HepG2 (cell line): ENCODE results near the gene TRAPPC1. TPM values are rescaled to one million over a fixed set of nuclear protein-coding genes. Genes with fewer than 3 reads are reported as not detected.

ENCODE experiments used
- AKAP8 ChIP-seq: sonication (generic); formaldehyde crosslinking; IDR thresholded peaks from 2 replicates; pipeline ENCODE4 v1.5.1; 2020; ENCODE audit warnings: mild to moderate bottlenecking, missing genetic modification reagents
- ATF2 ChIP-seq: sonication (generic); formaldehyde crosslinking; IDR thresholded peaks from 2 replicates; pipeline ENCODE4 v1.4.0; 2020; ENCODE audit warnings: missing genetic modification reagents
- CERS6 ChIP-seq: sonication (generic); formaldehyde crosslinking; IDR thresholded peaks from 2 replicates; pipeline ENCODE4 v1.5.0; 2020; ENCODE audit warnings: missing genetic modification reagents
- DNMT3B ChIP-seq: conservative IDR thresholded peaks from 2 replicates; pipeline ENCODE4 v1.6.1; 2016; ENCODE audit warnings: missing biosample characterization, control low read depth
- ETV5 ChIP-seq: IDR thresholded peaks from 2 replicates; pipeline ENCODE4 v1.6.1; 2018; ENCODE audit warnings: missing biosample characterization, missing genetic modification reagents, inconsistent platforms, borderline replicate concordance
- HCFC1 ChIP-seq: fragments of 150-350 bp; IDR thresholded peaks from 2 replicates; pipeline ENCODE4 v1.6.1; 2014; ENCODE audit warnings: low read depth, low read length
- KDM4B ChIP-seq: sonication (generic); formaldehyde crosslinking; IDR thresholded peaks from 2 replicates; pipeline ENCODE4 v1.4.0; 2020; ENCODE audit warnings: missing genetic modification reagents
- KDM5B ChIP-seq: sonication (generic); formaldehyde crosslinking; IDR thresholded peaks from 2 replicates; pipeline ENCODE4 v1.4.0; 2020; ENCODE audit warnings: missing genetic modification reagents, mild to moderate bottlenecking, borderline replicate concordance
- KLF6 ChIP-seq: IDR thresholded peaks from 2 replicates; pipeline ENCODE4 v1.8.0; 2016; ENCODE audit warnings: missing biosample characterization, missing genetic modification reagents
- MAFG ChIP-seq: sonication (generic); formaldehyde crosslinking; IDR thresholded peaks from 2 replicates; pipeline ENCODE4 v1.5.1; 2020; ENCODE audit warnings: mild to moderate bottlenecking, missing genetic modification reagents
- NCOA1 ChIP-seq: sonication (generic); formaldehyde crosslinking; IDR thresholded peaks from 2 replicates; pipeline ENCODE4 v1.9.0; 2021; ENCODE audit warnings: missing genetic modification reagents
- NFYB ChIP-seq: sonication (generic); formaldehyde crosslinking; IDR thresholded peaks from 2 replicates; pipeline ENCODE4 v1.4.0; 2020; ENCODE audit warnings: missing genetic modification reagents
- NPAS2 ChIP-seq: sonication (generic); formaldehyde crosslinking; IDR thresholded peaks from 2 replicates; pipeline ENCODE4 v1.8.0; 2022; ENCODE audit warnings: mild to moderate bottlenecking, missing genetic modification reagents, borderline replicate concordance
- NR2F2 ChIP-seq: IDR thresholded peaks from 2 replicates; pipeline ENCODE4 v1.6.1; 2012; ENCODE audit warnings: low read depth, inconsistent platforms, borderline replicate concordance
- PHB2 ChIP-seq: fragments of 450-650 bp; IDR thresholded peaks from 2 replicates; pipeline ENCODE4 v1.6.1; 2018; ENCODE audit not compliant: partially characterized antibody
- PITX1 ChIP-seq: sonication (generic); formaldehyde crosslinking; IDR thresholded peaks from 2 replicates; pipeline ENCODE4 v1.5.1; 2020; ENCODE audit warnings: mild to moderate bottlenecking, missing genetic modification reagents
- POLR2A ChIP-seq, 2 experiments: IDR thresholded peaks; 2 replicates each; pipeline ENCODE4 v1.6.1; 2011; ENCODE audit warnings: low read depth in 2 of 2, low read length in 2 of 2, mild to moderate bottlenecking in 1 of 2, moderate library complexity in 1 of 2; ENCODE audit not compliant: insufficient read depth in 1 of 2
- RFXANK ChIP-seq: IDR thresholded peaks from 2 replicates; pipeline ENCODE4 v1.6.1; 2016
- SALL1 ChIP-seq: sonication (generic); formaldehyde crosslinking; IDR thresholded peaks from 2 replicates; pipeline ENCODE4 v1.8.0; 2022; ENCODE audit warnings: mild to moderate bottlenecking, missing genetic modification reagents
- SIX4 ChIP-seq: sonication (generic); formaldehyde crosslinking; IDR thresholded peaks from 2 replicates; pipeline ENCODE4 v1.4.0; 2020; ENCODE audit warnings: missing genetic modification reagents
- TCF7 ChIP-seq: sonication (generic); IDR thresholded peaks from 2 replicates; pipeline ENCODE4 v1.6.1; 2016; ENCODE audit warnings: antibody characterized with exemption, low read depth
- TOE1 ChIP-seq: sonication (generic); formaldehyde crosslinking; IDR thresholded peaks from 2 replicates; pipeline ENCODE4 v1.4.0; 2020; ENCODE audit warnings: mild to moderate bottlenecking, missing genetic modification reagents
- WIZ ChIP-seq: sonication (generic); formaldehyde crosslinking; IDR thresholded peaks from 2 replicates; pipeline ENCODE4 v1.5.1; 2020; ENCODE audit warnings: mild to moderate bottlenecking, missing genetic modification reagents
- YEATS4 ChIP-seq: sonication (generic); formaldehyde crosslinking; IDR thresholded peaks from 2 replicates; pipeline ENCODE4 v1.4.0; 2020; ENCODE audit warnings: missing genetic modification reagents, borderline replicate concordance
- ZFP37 ChIP-seq: sonication (generic); formaldehyde crosslinking; IDR thresholded peaks from 2 replicates; pipeline ENCODE4 v1.4.0; 2020; ENCODE audit warnings: missing genetic modification reagents, borderline replicate concordance
- ZNF224 ChIP-seq: sonication (generic); formaldehyde crosslinking; IDR thresholded peaks from 2 replicates; pipeline ENCODE4 v1.5.0; 2020; ENCODE audit warnings: mild to moderate bottlenecking, missing genetic modification reagents
- ZNF292 ChIP-seq: sonication (generic); formaldehyde crosslinking; IDR thresholded peaks from 2 replicates; pipeline ENCODE4 v1.8.1; 2022; ENCODE audit warnings: mild to moderate bottlenecking, low read depth, missing genetic modification reagents, borderline replicate concordance
- ZNF501 ChIP-seq: sonication (generic); formaldehyde crosslinking; IDR thresholded peaks from 2 replicates; pipeline ENCODE4 v1.5.1; 2020; ENCODE audit warnings: mild to moderate bottlenecking, moderate library complexity, missing genetic modification reagents
- ZNF550 ChIP-seq: sonication (generic); formaldehyde crosslinking; IDR thresholded peaks from 2 replicates; pipeline ENCODE4 v1.4.0; 2020; ENCODE audit warnings: mild to moderate bottlenecking, missing genetic modification reagents, borderline replicate concordance
- ZNF619 ChIP-seq: sonication (generic); formaldehyde crosslinking; IDR thresholded peaks from 2 replicates; pipeline ENCODE4 v1.4.0; 2020; ENCODE audit warnings: mild to moderate bottlenecking, missing genetic modification reagents
- ZNF749 ChIP-seq: sonication (generic); formaldehyde crosslinking; IDR thresholded peaks from 2 replicates; pipeline ENCODE4 v1.8.0; 2022; ENCODE audit warnings: mild to moderate bottlenecking, missing genetic modification reagents, moderate library complexity, borderline replicate concordance
- ZSCAN20 ChIP-seq: sonication (generic); formaldehyde crosslinking; IDR thresholded peaks from 2 replicates; pipeline ENCODE4 v1.4.0; 2020; ENCODE audit warnings: missing genetic modification reagents, mild to moderate bottlenecking, borderline replicate concordance
- polyA plus RNA-seq, 8 experiments: library from polyadenylated mRNA; depleted of rRNA in 3 of 8; stranded (reverse) in 7 of 8; unstranded in 1 of 8; fragments of >200 nt; fragmentation: Illumina TruSeq in 4 of 8; extraction: Trizol in 4 of 8; gene quantifications; 2 replicates each; pipeline versions ENCODE4 v1.2.1 to v1.2.3, GENCODE V29; 2011 to 2016; ENCODE audit warnings: low read depth in 4 of 8, missing spikeins in 1 of 8, mixed read lengths in 1 of 8; ENCODE audit not compliant: insufficient read depth in 1 of 8
- total RNA-seq, 5 experiments: library from RNA; depleted of rRNA; stranded (reverse); fragments of >200 nt; fragmentation: Illumina TruSeq; extraction: Trizol; gene quantifications; 2 replicates each; pipeline ENCODE4 v1.2.3, GENCODE V29; 2016; ENCODE audit warnings: low read depth in 1 of 5

TRAPPC1 gene
- total and polyA plus RNA-seq, 2 of the 13 experiments (the other 11 are each of a cell fraction or from before 2014, with no cell fraction given): 28.1 to 44.9 TPM

GRCh38 chr17:7931709-7932482, at the start of gene TRAPPC1, which contains the start of gene CNTROB (continued):
- TF ChIP-seq HCFC1 (no peak; the same call in 1 of the 2 replicates), AKAP8 (CRISPR knock-in tag) (no peak), PITX1 (CRISPR knock-in tag) (0 out of 2 replicates have a peak, but pooled peaks have one; percentile 30), MAFG (CRISPR knock-in tag) (no peak), KDM5B (CRISPR knock-in tag) (peak; percentile 69; the same call in 1 of the 2 replicates), WIZ (CRISPR knock-in tag) (no peak), ZNF292 (no peak), ZNF224 (CRISPR knock-in tag) (peak; percentile 65; the same call in 1 of the 2 replicates), ZSCAN20 (no peak), PHB2 (no peak), ETV5 (CRISPR knock-in tag) (peak; percentile 61; the same call in 1 of the 2 replicates), ZNF749 (CRISPR knock-in tag) (no peak), ATF2 (CRISPR knock-in tag) (peak; percentile 90; the same call in 1 of the 2 replicates), ZNF619 (no peak), YEATS4 (CRISPR knock-in tag) (no peak), ZNF550 (CRISPR knock-in tag) (no peak), CERS6 (no peak), SALL1 (CRISPR knock-in tag) (peak; percentile 73), NCOA1 (CRISPR knock-in tag) (no peak), NPAS2 (CRISPR knock-in tag) (no peak), SIX4 (CRISPR knock-in tag) (no peak), KDM4B (CRISPR knock-in tag) (no peak), DNMT3B (CRISPR knock-in tag) (no peak), NR2F2 (no peak), KLF6 (CRISPR knock-in tag) (no peak), ZNF501 (CRISPR knock-in tag) (peak; percentile 45; the same call in 1 of the 2 replicates), POLR2A (IDR thresholded peaks at IDR 0.05; ENCODE audit: insufficient read depth in 1 of 2, low read depth in 2 of 2, low read length in 2 of 2) (peak; percentile 50 to 76), NFYB (CRISPR knock-in tag) (peak; percentile 78), ZFP37 (CRISPR knock-in tag) (no peak), TCF7 (no peak), RFXANK (CRISPR knock-in tag) (no peak), TOE1 (no peak)
